Stimulated activated CD8-positive, alpha-beta memory T cell treated with anti-CD3 and anti-CD28 coated beads, Interleukin-12 subunit alpha, Interleukin-12 subunit beta, amount 100 ng/mL, for 4 hours (primary cell): ENCODE results near the gene BBS4.
"Not testable (repeated sequence)": the region's sequence is repeated elsewhere in the genome, so short reads cannot be mapped to it uniquely, and the experiment has no call there.

Source experiments
- DNase-seq: peaks from one replicate; pipeline ENCODE4 v3.0.0-alpha.2; 2020; ENCODE audit warnings: low read depth

The BBS4 gene

GRCh38 chr15:72698938-72699337, 12.9 kb downstream of the BBS4 start:
- no peak for DNase-seq

DNA sequence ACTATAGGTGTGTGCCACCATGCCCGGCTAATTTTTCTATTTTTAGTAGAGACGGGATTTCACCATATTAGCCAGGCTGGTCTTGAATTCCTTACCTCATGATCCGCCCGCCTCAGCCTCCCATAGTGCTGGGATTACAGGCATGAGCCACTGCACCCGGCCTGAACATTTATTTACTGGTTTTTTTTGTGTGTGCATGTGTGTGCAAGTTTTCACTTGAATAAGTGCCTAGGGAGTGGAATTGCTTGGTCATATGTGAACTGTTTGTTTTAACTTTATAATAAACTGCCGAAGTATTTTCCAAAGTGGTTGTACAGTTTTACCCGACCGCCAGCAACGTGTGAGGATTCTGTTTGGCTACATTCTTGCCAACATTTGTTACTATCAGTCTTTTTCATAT, 14.1 kb downstream of the BBS4 start:
- DNase-seq, result no peak

- DNase-seq, result no peak
These were observed 20.3 kb downstream of the BBS4 start for GRCh38 chr15:72706266-72706665.

GRCh38 chr15:72708551-72709303, 22.7 kb downstream of the BBS4 start:
- DNase-seq, result not testable (repeated sequence)

DNA sequence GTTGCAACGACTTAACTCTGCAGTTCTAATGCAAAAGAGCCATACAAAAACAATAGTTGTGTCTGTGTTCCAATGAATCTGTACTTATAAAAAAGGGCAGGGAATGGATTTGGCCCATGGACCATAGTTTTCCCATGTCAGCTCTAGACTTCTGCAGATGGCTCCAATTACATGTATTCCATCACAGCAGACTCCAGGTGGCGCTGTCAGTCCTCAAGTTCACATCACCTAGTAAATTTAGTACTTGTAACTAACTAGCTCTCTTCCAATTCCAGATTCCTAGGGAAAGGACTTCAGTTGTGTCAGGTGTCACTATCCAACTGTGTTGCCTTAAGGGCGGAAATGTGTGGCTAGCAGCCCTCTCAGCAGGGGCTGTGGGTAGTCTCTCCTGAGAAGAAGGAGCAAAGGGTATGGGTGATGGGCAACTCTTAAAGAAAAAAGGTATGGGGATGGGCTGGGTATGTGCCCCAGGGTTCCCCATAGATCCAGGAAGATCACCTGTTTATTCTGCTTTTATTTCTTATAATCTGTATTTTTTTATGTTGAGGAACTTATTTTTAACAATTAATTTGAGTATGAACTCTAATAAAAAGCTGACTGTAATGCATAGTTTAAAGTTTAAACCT, 36.2 kb downstream of the BBS4 start:
- DNase-seq, result peak; percentile 21

DNA sequence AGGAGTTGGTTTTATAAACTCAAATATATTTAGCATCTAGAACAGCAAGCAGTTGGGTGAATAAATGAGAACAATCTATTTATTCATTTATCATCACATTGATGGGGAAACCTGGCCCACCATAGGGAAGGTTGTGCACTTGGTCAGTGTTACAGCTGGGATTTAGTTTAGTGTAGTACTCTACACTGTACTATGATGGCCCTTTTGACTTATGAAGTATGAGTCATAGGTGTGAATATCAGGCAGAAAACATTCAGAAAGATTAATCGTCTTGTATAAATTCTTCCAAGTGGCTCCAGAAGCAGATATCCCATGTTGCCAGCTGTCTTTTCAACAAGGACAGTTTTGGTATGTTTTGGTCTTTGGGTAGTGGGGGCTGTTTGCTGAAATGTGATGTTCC, 38.0 kb downstream of the BBS4 start:
- DNase-seq, result no peak

GRCh38 chr15:72725446-72725845, 39.4 kb downstream of the BBS4 start:
- no peak for DNase-seq

DNA sequence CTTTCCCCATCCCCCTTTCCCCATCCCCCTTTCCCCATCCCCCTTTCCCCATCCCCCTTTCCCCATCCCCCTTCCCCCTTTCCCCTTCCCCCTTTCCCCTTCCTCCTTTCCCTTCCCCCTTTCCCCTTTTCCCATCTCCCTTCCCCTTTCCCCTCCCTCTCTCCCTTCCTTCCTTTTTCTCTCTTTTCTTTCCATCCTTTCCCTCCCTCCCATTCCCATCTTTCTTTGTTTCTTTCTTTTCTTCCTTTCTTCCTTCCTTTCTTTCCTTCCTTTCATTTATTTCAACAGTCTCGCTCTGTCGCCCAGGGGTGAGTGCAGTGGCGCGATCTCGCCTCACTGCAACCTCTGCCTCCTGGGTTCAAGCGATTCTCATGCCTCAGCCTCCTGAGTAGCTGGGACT, 39.8 kb downstream of the BBS4 start:
- not testable (repeated sequence) for DNase-seq

DNA sequence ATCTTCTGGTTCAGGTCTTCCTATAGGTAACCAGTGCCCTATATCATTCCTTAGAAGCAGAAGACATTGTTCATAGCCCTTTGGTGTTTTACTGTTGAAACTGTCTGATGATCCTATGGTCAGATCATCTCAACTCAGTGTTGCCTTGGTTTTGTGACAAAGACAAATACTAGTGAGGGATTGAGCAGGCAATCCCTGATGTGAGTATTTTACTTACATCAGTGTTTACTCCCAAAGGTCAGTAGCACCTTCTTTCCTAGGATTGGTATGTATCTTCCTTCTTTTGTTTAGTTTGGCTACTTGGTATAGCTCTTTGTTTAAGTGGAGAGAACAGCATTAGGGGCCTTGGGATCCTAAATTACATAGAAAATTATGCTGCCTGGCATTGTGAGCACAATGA, 41.1 kb downstream of the BBS4 start:
- no peak for DNase-seq

DNA sequence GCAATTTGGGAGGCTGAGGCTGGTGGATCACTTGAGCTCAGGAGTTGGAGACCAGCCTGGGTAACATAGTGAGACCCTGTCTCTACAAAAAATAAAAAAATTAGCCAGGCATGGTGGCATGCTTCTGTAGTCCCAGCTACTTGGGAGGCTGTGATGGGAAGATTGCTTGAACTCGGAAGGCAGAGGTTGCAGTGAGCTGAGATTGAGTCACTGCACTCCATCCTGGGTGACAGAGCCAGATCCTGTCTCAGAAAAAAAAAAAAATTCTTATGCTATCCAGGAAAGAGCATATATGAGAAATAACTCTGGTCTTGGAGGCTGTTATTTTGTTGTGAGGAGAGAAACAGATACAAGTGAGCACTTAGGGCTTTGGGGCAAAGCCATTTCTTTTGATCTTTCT, 42.2 kb downstream of the BBS4 start:
- DNase-seq, result not testable (repeated sequence)

- no peak for DNase-seq
These were observed 42.8 kb downstream of the BBS4 start for GRCh38 chr15:72728821-72729220.

GRCh38 chr15:72732086-72732485, 46.1 kb downstream of the BBS4 start:
- DNase-seq, result no peak

DNA sequence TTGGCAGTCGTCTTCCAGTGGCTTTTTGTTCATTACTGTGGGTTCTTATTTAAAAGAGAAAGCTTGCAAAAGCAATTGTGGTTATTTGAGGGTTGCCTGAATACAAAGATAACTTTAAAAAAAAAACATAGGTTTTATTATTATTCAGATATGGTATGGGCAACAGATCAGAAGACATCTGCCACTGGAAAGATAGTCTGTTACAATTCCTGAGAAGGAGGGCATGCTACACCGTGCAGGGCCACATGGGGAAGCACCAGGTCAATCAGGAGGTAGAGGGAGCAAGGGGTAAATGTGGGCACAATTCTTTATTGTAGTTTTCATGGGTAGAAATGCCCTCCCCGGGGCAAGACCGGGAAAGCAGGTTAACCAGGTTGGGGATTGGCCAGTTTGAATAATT, 46.5 kb downstream of the BBS4 start:
- no peak for DNase-seq

- DNase-seq, result no peak
These were observed 48.1 kb downstream of the BBS4 start for GRCh38 chr15:72733941-72734738.

GRCh38 chr15:72735111-72735510, 49.1 kb downstream of the BBS4 start:
- no peak for DNase-seq

GRCh38 chr15:72737061-72737460, 51.1 kb downstream of the BBS4 start:
- DNase-seq, result no peak

- DNase-seq, result no peak
These were observed 51.7 kb downstream of the BBS4 start for GRCh38 chr15:72737723-72738122.

DNA sequence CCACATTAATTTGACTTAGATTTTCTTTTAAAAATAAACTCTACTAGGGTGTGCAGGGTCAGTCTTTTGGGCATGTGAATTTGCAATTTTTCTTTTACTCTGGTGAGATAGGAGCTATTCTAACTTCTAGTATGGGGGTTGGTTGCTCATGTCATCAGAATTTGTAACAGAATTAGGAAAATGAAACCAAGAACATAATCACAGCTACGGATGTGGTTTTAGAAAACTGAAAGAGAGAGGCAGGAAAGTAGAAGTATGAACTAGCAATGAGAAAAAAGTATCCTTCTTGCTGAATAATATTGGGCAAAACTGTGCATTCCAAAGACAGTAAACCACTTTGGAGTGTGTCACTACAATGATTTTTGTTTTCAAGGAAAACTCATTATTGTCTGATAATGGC, 54.2 kb downstream of the BBS4 start:
- no peak for DNase-seq

DNA sequence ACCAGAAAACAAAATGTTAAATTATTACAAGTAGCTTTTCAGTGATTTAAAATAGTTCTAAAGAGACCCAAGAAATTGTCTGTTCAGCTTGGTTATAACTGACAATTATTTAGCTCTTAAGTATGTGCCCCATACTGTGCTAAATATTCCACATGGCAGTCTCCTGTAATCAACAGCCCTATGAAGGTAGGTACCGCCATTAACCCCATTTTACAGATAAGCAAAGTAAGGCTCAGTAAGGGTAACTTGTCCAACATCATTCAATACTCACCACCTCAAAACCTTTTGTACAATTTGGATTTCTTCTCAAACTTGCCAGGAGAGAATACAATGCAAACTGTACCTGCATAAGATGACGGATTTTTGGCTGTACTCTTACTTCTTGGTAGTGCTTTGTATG, 63.7 kb downstream of the BBS4 start:
- DNase-seq, result no peak

DNA sequence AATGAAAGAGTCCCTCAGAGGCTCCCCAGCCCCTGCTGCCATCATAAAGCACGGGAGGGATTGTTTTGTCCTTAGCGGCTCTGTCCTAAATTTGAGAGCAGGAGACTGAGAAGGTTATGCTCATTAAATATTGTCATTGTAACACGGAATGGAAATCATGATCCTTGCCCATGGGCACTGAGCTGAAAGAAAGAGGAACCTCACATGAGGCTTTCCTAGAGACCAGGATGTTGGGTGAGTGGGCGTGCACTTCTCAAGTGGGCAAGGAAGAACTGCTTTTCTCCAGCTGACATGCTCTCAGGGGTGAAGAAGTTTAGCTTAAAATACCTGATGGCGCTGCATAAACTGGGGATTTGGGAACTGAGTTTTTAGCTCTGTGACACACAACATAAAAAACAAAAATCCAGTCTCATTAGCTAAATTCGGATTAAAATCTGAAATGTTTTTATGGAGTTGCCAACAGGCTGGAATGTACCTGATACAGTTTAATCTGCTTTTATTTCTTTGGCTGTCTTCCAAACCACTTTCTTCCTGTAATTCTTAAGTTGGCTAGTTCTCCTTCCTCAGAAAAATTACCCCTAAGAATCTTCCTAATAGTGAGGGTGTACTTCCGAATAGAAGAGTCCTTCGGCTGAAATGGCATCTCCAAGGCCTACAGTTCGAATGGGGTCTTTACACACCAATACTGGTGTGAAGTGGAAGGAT, 65.9 kb downstream of the BBS4 start:
- no peak for DNase-seq

- no peak for DNase-seq
These were observed 68.1 kb downstream of the BBS4 start for GRCh38 chr15:72754096-72754495.

DNA sequence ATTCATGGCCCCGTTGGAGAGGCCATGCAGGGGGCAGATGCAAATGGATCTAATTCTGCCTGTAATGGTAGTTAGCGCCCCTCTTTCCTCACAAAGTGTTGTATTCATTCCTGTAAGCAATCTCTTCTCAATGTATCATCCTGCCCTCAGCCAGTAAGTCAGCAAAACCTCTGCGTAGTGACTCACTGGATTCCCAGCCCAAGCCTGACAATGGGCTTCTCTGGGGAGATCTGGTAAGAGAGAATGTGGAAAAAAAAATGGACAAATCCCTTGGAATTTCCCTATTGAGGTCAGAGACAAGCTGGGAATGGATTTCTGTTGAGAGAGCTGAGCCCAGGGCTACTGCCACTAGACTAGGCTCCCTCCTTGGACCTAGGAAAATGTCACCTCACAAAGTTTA, 72.2 kb downstream of the BBS4 start:
- no peak for DNase-seq
